Urinary bladder (tissue), 4 donors: ENCODE measurements around the gene ACSL1. TPM values are rescaled to one million over a fixed set of nuclear protein-coding genes. Genes with fewer than 3 reads are reported as not detected.

Experiments used
- DNase-seq: peaks from one replicate; pipeline ENCODE4 v3.0.0-alpha.2; 2015; ENCODE audit errors: extremely low spot score
- H3K27ac ChIP-seq: one replicate; pipeline ENCODE4 v1.5.1; 2013; ENCODE audit warnings: low read depth, mild to moderate bottlenecking, moderate library complexity
- H3K36me3 ChIP-seq: one replicate; pipeline ENCODE4 v1.6.1; 2013; ENCODE audit warnings: mild to moderate bottlenecking, moderate library complexity; ENCODE audit not compliant: insufficient read depth
- H3K4me1 ChIP-seq: one replicate; pipeline ENCODE4 v1.6.1; 2013; ENCODE audit warnings: mild to moderate bottlenecking, moderate library complexity; ENCODE audit not compliant: insufficient read depth
- H3K4me3 ChIP-seq: one replicate; pipeline ENCODE4 v1.5.1; 2013; ENCODE audit warnings: low read depth, low read length
- WGBS: extraction: QIAGEN DNeasy Blood & Tissue Kit; methylation state at CpG from one replicate; pipeline ENCODE4 v1.1.7; 2013; 5-methylcytosine and 5-hydroxymethylcytosine counted together
- polyA plus RNA-seq: library from polyadenylated mRNA; stranded (reverse); fragments of 200-250 nt; gene quantifications from one replicate; pipeline ENCODE4 v1.2.3, GENCODE V29; 2013
- small RNA-seq: library from RNA; depleted of rRNA; stranded (forward); fragments of <200 nt; gene quantifications from one replicate; pipeline ENCODE3, GENCODE V24; 2014
- total RNA-seq: library from RNA; depleted of rRNA; stranded (reverse); fragments of >200 nt; gene quantifications from one replicate; pipeline ENCODE4 v1.2.3, GENCODE V29; 2014
- donor health status: healthy with polysubstance abuse.
- donor health status: healthy.

ACSL1 gene
- total and polyA plus RNA-seq, 2 donors = 39.3 to 94.3 TPM

DNA sequence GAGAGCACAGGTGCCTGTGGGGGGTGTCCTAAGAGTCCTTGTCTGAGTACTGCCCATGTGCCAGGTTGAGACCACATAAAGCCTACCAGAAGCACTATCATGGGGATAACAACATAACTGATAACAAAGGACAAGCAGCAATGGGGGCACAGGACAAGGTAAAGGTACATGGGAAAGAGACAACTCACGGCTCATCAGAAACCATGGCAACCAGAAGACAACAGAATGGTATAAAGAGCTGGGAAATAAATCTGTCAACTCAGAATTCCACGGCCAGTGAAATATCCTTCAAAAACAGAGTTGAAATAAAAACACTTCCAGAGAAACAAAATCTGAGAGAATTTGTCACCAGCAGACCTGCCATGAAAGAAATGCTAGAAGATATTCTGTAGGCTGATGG is 111.9 kb downstream of the ACSL1 start:
- 86% methylated on average over 2 of the region's 2 CpGs for WGBS
- Histone ChIP-seq H3K27ac (no peak overlapping the region), H3K36me3 (no peaks in the 10 kb centered on the region)

DNA sequence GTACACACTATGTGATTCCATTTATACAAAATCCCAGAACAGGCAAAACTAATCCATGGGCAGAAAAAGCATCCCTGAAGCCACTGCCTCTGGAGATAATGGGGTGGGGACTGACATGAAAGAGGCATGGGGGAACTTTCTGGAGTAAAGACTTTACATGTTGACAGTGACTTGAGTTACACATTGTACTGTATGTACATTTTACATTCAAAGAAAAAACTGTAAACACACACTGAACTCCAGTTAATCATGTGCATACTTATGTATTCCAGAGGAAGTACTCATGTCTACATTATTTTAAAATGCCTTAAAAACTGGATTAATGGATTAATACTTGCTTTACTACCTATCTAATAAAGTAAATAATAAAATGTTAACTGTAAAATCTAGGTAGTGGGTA is 113.4 kb downstream of the ACSL1 start:
- Histone ChIP-seq H3K4me3 (no peak overlapping the region), H3K36me3 (no peaks in the 10 kb centered on the region), H3K27ac (no peak overlapping the region), H3K4me1 (no peaks in the 10 kb centered on the region)
- DNase-seq = no peak

More for the DNA sequence above, 111.9 kb downstream of the ACSL1 start:
- no peaks in the 10 kb centered on the region for H3K4me1 ChIP-seq
- H3K4me3 ChIP-seq = no peak overlapping the region
- no peak for DNase-seq

DNA sequence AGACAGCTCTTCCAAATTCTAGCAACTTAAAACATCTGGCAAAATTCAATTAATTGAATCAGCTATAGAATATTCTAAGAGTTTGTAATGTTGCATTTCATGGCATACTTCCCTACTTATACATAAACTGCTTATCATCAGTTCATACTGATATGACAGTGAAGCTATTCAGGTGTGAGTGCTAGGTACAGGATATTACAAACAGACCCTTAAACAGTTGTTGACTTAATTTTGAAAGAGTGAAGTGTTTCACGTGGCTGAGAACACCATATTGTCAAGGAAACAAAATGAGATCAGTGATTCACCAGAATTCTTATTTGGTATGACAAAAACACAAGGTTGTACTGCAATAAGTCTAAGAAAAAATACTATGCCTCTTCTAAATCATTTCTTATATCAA is 119.3 kb downstream of the ACSL1 start:
- Histone ChIP-seq H3K36me3 (no peaks in the 10 kb centered on the region), H3K27ac (no peak overlapping the region), H3K4me1 (no peaks in the 10 kb centered on the region), H3K4me3 (no peak overlapping the region)
- DNase-seq = no peak
- WGBS = 88% methylated on average over 1 of the region's 1 CpG

DNA sequence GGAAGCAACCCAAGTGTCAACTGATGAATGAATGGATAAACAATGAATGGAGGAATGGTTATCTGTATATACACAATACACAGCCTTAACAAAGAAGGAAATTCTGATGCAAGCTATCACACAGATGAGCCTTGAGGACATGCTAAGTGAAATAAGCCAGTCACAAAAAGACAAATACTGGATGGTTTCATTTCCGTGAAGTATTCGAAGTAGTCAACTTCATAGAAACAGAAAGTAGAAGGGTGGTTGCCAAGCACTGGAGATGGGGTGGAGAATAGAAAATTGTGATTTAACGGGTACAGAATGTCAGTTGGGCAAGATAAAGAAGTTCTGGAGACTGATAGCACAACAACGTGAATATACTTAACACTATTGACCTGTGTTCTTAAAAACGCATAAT is 120.1 kb downstream of the ACSL1 start:
- no peak for DNase-seq
- no peak overlapping the region for H3K4me3 ChIP-seq
- no peaks in the 10 kb centered on the region for H3K36me3 ChIP-seq
- H3K27ac ChIP-seq = no peak overlapping the region
- no peaks in the 10 kb centered on the region for H3K4me1 ChIP-seq
- WGBS = 78% methylated on average over 5 of the region's 5 CpGs

Small RNA genes within 50 kb of the gene (small RNA-seq; reads per million reads assigned to genes)
- gene MIR3945 = not detected

Other genes with a start within 250 kb of the ACSL1 start
- gene CASP3, start 176.5 kb downstream of the ACSL1 start, total RNA-seq = 42.8 TPM
- 15.1 TPM for gene CASP3, start 176.5 kb downstream of the ACSL1 start, polyA plus RNA-seq
- gene PRIMPOL, start 176.2 kb downstream of the ACSL1 start, total RNA-seq = 51.3 TPM
- 12.7 TPM for gene PRIMPOL, start 176.2 kb downstream of the ACSL1 start, polyA plus RNA-seq
- gene CENPU, start 91.9 kb downstream of the ACSL1 start, total RNA-seq = 24.8 TPM
- gene CENPU, start 91.9 kb downstream of the ACSL1 start, polyA plus RNA-seq = 1.5 TPM
- gene HELT, start 192.5 kb upstream of the ACSL1 start, total RNA-seq = not detected
- not detected for gene HELT, start 192.5 kb upstream of the ACSL1 start, polyA plus RNA-seq